Endothelial cell of umbilical vein (primary cell): ENCODE measurements around the gene HBEGF. TPM values are rescaled to one million over a fixed set of nuclear protein-coding genes. Genes with fewer than 3 reads are reported as not detected.

ENCODE experiments used
- Bru-seq: library from RNA; stranded (reverse); fragments of 400-500 nt; gene quantifications from one replicate; lab custom pipeline; 2021; lab: Mats Ljungman, UMichigan
- BruChase-seq, 2 experiments: library from RNA; stranded (reverse); fragments of 400-500 nt; gene quantifications; one replicate each; lab custom pipeline; 2021; lab: Mats Ljungman, UMichigan
- BruUV-seq: library from RNA; stranded (reverse); fragments of 400-500 nt; replicated peaks from 2 replicates; lab custom pipeline; 2021; lab: Mats Ljungman, UMichigan
- CTCF ChIA-PET: fragments of 300-600, 350-600 bp; sonication (Branson Sonifier 250); formaldehyde crosslinking; loops from one replicate; lab custom pipeline; 2021; ENCODE audit warnings: antibody characterized with exemption, inconsistent platforms; lab: Charles Lee
- POLR2A ChIA-PET: fragments of 300-600, 350-600 bp; sonication (Branson Sonifier 250); formaldehyde crosslinking; loops from one replicate; lab custom pipeline; 2021; ENCODE audit warnings: antibody characterized with exemption, inconsistent platforms; lab: Charles Lee
- DNase-seq: peaks from one replicate; pipeline ENCODE4 v3.0.0-alpha.2; 2011; ENCODE audit warnings: low read depth, low spot score
- FAIRE-seq: peaks from 2 replicates; lab custom pipeline; 2011; peaks lifted over from hg19 to GRCh38; lab: Jason Lieb, UNC
- H2AFZ ChIP-seq: 2 replicates; pipeline ENCODE4 v1.6.0; 2012; ENCODE audit warnings: low read depth, low read length, control low read depth, inconsistent platforms
- H3K27ac ChIP-seq: 2 replicates; pipeline ENCODE4 v1.5.1; 2011; ENCODE audit warnings: low read depth, mild to moderate bottlenecking, control low read depth, low read length, moderate library complexity; ENCODE audit not compliant: insufficient read depth
- H3K27me3 ChIP-seq, 2 experiments: 2 replicates each; pipeline versions ENCODE4 v1.6.0 to v1.6.1; 2011; ENCODE audit warnings: low read length in 2 of 2, mixed read lengths in 1 of 2; ENCODE audit not compliant: control insufficient read depth in 2 of 2, insufficient read depth in 2 of 2
- H3K36me3 ChIP-seq, 2 experiments: 2 replicates in 1 of 2; 3 replicates in 1 of 2; pipeline ENCODE4 v1.5.1; 2011; ENCODE audit warnings: low read length in 2 of 2, mild to moderate bottlenecking in 1 of 2, moderate library complexity in 1 of 2; ENCODE audit not compliant: control insufficient read depth in 2 of 2, insufficient read depth in 2 of 2; ENCODE audit errors: extremely low read depth in 1 of 2
- H3K4me1 ChIP-seq: 3 replicates; pipeline ENCODE4 v1.5.1; 2011; ENCODE audit warnings: mild to moderate bottlenecking, low read length; ENCODE audit not compliant: control insufficient read depth, insufficient read depth; ENCODE audit errors: extremely low read depth
- H3K4me2 ChIP-seq: 2 replicates; pipeline ENCODE4 v1.6.1; 2011; ENCODE audit warnings: low read length, control low read depth, mixed read lengths; ENCODE audit not compliant: insufficient read depth
- H3K4me3 ChIP-seq, 3 experiments: fragments of 200-600 bp in 1 of 3; sonication (generic), shearing (Covaris generic) in 1 of 3; replicated peaks in 1 of 3; 2 replicates each; pipeline ENCODE4 v1.5.1; 2011 to 2016; ENCODE audit warnings: control low read depth in 3 of 3, low read length in 3 of 3, mild to moderate bottlenecking in 2 of 3, inconsistent platforms in 1 of 3, low read depth in 1 of 3, moderate library complexity in 1 of 3; ENCODE audit not compliant: insufficient read depth in 1 of 3
- H3K79me2 ChIP-seq: 2 replicates; pipeline ENCODE4 v1.6.0; 2012; ENCODE audit warnings: low read length, inconsistent platforms; ENCODE audit not compliant: control insufficient read depth, insufficient read depth
- H3K9ac ChIP-seq: replicated peaks from 2 replicates; pipeline ENCODE3; 2011; ENCODE audit warnings: low read length, control low read depth; ENCODE audit not compliant: insufficient read depth; ENCODE audit errors: extremely low read depth
- H3K9me1 ChIP-seq: replicated peaks from 3 replicates; pipeline ENCODE4 v1.6.0; 2011; ENCODE audit warnings: mild to moderate bottlenecking, low read length; ENCODE audit not compliant: control insufficient read depth, insufficient read depth; ENCODE audit errors: extremely low read depth
- H3K9me3 ChIP-seq: replicated peaks from 2 replicates; pipeline ENCODE4 v1.5.1; 2012; ENCODE audit warnings: low read length, inconsistent platforms; ENCODE audit not compliant: control insufficient read depth, insufficient read depth
- H4K20me1 ChIP-seq: replicated peaks from 2 replicates; pipeline ENCODE3; 2011; ENCODE audit warnings: mild to moderate bottlenecking, low read length; ENCODE audit not compliant: control insufficient read depth, insufficient read depth; ENCODE audit errors: extremely low read depth
- EZH2 ChIP-seq: IDR thresholded peaks from 2 replicates; pipeline ENCODE4 v1.6.1; 2012; ENCODE audit warnings: borderline replicate concordance, low read depth, mild to moderate bottlenecking, moderate library complexity, low read length, inconsistent platforms; ENCODE audit not compliant: severe bottlenecking
- FOS ChIP-seq: IDR thresholded peaks from 2 replicates; pipeline ENCODE4 v1.6.1; 2011; ENCODE audit warnings: mild to moderate bottlenecking, low read length, moderate library complexity, borderline replicate concordance; ENCODE audit not compliant: insufficient read depth
- GATA2 ChIP-seq: IDR thresholded peaks from 2 replicates; pipeline ENCODE4 v1.7.0; 2011; ENCODE audit warnings: low read depth, mild to moderate bottlenecking, moderate library complexity, mixed read lengths, low read length; ENCODE audit not compliant: insufficient read length, insufficient read depth
- JUN ChIP-seq: IDR thresholded peaks from 2 replicates; pipeline ENCODE4 v1.6.1; 2011; ENCODE audit warnings: borderline replicate concordance, low read depth; ENCODE audit not compliant: insufficient read length, insufficient read depth
- MYC ChIP-seq: IDR thresholded peaks from one replicate; pipeline ENCODE4 v1.6.1; 2011; ENCODE audit warnings: mild to moderate bottlenecking, low read depth, low read length
- POLR2A ChIP-seq: IDR thresholded peaks from 2 replicates; pipeline ENCODE4 v1.6.1; 2012; ENCODE audit warnings: low read depth, mild to moderate bottlenecking, control low read depth, low read length
- POLR2AphosphoS5 ChIP-seq: IDR thresholded peaks from 2 replicates; pipeline ENCODE4 v1.6.1; 2012; ENCODE audit warnings: low read depth, mild to moderate bottlenecking, control low read depth, low read length, moderate library complexity; ENCODE audit not compliant: insufficient read depth
- dilution Hi-C: fragments of 300-500 bp; cut with MboI; formaldehyde crosslinking; loops from one replicate; pipeline ENCODE4 v1.15.0; 2019; ENCODE audit warnings: low sequenced_read_pairs; ENCODE audit not compliant: extremely low pct_ligation_motif_present
- intact Hi-C: fragments of 100-400 bp; cut with micrococcal nuclease; formaldehyde crosslinking; loops from one replicate; pipeline ENCODE4 v1.10.0; 2022
- long read RNA-seq: library from polyadenylated mRNA; stranded (forward); transcript quantifications from one replicate; pipeline ENCODE4 v2.0.0, GENCODE V29; 2021
- polyA minus RNA-seq, 3 experiments: library from RNA; depleted of rRNA, polyadenylated mRNA; stranded (reverse); fragments of >200 nt; gene quantifications; 1 replicate in 1 of 3; 2 replicates in 2 of 3; pipeline ENCODE4 v1.2.3, GENCODE V29; 2011
- polyA plus RNA-seq, 4 experiments: library from polyadenylated mRNA; depleted of rRNA in 3 of 4; stranded (reverse) in 3 of 4; unstranded in 1 of 4; fragments of >200 nt; gene quantifications; 2 replicates each; pipeline versions ENCODE4 v1.2.1 to v1.2.3, GENCODE V29; 2011 to 2012; ENCODE audit warnings: missing spikeins in 1 of 4
- total RNA-seq: library from RNA; stranded (reverse); gene quantifications from 2 replicates; pipeline ENCODE4 v1.2.3, GENCODE V29; 2021
- TF ChIP-seq, protein P1 (sequence below), 2 donors: IDR thresholded peaks; 1 replicate in 1 of 2; 2 replicates in 1 of 2; pipeline ENCODE4 v1.5.1; 2011; ENCODE audit warnings: low read length in 2 of 2, mild to moderate bottlenecking in 2 of 2, moderate library complexity in 2 of 2, control low read depth in 1 of 2, inconsistent platforms in 1 of 2, low read depth in 1 of 2; ENCODE audit not compliant: insufficient read depth in 1 of 2; ENCODE audit errors: extremely low read depth in 1 of 2
- TF ChIP-seq, protein P2 (sequence below): IDR thresholded peaks from 2 replicates; pipeline ENCODE4 v1.6.1; 2011; ENCODE audit not compliant: insufficient read depth, insufficient read length

The HBEGF gene, protein sequence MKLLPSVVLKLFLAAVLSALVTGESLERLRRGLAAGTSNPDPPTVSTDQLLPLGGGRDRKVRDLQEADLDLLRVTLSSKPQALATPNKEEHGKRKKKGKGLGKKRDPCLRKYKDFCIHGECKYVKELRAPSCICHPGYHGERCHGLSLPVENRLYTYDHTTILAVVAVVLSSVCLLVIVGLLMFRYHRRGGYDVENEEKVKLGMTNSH
- total RNA-seq, result 33.2 and 35.3 TPM in 2 replicates
- polyA plus RNA-seq, result 62.9 and 79.8 TPM in 2 replicates
- 79.4 and 88.5 TPM in 2 replicates for polyA plus RNA-seq (2011; cell fraction: cytosol; rRNA removed)
- 126 and 162 TPM in 2 replicates for polyA plus RNA-seq (2011; cell fraction: nucleus; rRNA removed)
- 38.6 and 57.3 TPM in 2 replicates for polyA plus RNA-seq (2012)
- 33.7 and 35.1 TPM in 2 replicates for polyA minus RNA-seq
- 1.2 TPM for polyA minus RNA-seq (2011; cell fraction: cytosol; rRNA and poly(A)+ RNA removed)
- polyA minus RNA-seq (2011; cell fraction: nucleus; rRNA and poly(A)+ RNA removed), result 54.6 and 68.6 TPM in 2 replicates
- percentile 88 among the genes with signal in this experiment for Bru-seq, nascent RNA
- BruChase-seq, experiment 1, labeled RNA remaining after a 6-hour chase, result percentile 78 among the genes with signal in this experiment
- BruChase-seq, experiment 2, labeled RNA remaining after a 2-hour chase, result percentile 88 among the genes with signal in this experiment
- long read RNA-seq, transcript HBEGF-201 (6 exons, 2,386 nt), result minor isoform, 48 of 137 reads
- long read RNA-seq, transcript HBEGF-202 (2 exons, 1,230 nt), result major isoform, 67 of 137 reads
- long read RNA-seq, partial matches to known transcripts, result 22 of 137 reads
- long read RNA-seq, other reads (novel, unspliced or antisense), result 0 of 137 reads

DNA sequence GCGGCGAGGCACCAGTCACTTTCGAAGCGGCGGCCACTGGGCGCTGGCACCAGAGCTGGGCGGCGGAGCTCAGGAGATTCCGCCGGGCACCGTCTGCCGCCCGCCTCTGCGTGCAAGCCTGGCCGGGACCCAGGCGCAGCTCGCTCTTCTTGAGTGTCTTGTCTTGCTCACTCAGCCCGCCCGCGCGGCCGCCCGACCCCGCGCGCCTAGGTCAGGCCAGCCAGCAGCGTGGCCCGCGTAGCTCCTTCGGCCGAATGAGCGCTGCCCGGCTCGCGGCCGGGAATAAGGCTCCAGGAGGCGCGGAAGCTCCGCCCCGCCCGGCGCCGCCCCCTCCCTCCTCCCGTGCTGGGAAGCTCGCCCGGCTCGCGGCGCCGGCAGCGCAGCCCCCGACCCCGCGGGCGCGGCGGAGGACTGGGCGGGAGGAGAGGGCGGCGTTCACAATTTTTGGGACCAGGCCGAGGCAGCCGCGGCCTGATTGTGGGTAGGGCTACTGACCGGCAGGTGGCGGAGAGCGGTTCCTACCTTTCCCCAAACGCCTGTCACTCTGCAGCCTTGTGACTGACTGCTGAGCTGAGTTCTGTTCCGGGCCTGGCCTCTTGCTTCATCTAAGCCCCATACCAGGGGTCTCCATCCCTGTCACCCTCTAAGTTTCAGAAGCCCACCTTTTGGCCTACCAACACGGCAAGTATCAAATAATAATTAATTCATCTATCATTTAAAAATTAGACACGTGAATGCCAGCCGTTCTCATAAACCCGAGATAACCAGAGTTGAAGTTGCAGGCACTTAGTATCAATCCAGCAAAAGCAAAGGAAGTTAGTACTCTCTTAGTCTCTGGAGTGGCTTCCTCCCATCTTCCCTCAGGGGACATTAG is at the start of gene HBEGF:
Gene HBEGF (minus strand): TSS at position 256 of the 874 bp plus-strand sequence. CDS start 275 bp downstream, outside the sequence.
- TF ChIP-seq GATA2 (no peak), MYC (no peak), POLR2AphosphoS5 (peak; percentile 99), POLR2A (peak; percentile 98), FOS (no peak), JUN (no peak), EZH2 (no peak)
- TF ChIP-seq, protein P1, sequence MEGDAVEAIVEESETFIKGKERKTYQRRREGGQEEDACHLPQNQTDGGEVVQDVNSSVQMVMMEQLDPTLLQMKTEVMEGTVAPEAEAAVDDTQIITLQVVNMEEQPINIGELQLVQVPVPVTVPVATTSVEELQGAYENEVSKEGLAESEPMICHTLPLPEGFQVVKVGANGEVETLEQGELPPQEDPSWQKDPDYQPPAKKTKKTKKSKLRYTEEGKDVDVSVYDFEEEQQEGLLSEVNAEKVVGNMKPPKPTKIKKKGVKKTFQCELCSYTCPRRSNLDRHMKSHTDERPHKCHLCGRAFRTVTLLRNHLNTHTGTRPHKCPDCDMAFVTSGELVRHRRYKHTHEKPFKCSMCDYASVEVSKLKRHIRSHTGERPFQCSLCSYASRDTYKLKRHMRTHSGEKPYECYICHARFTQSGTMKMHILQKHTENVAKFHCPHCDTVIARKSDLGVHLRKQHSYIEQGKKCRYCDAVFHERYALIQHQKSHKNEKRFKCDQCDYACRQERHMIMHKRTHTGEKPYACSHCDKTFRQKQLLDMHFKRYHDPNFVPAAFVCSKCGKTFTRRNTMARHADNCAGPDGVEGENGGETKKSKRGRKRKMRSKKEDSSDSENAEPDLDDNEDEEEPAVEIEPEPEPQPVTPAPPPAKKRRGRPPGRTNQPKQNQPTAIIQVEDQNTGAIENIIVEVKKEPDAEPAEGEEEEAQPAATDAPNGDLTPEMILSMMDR (IDR thresholded peaks at IDR 0.05; ENCODE audit: extremely low read depth in 1 of 2, insufficient read depth in 1 of 2, low read depth in 1 of 2, low read length in 2 of 2), result peak; percentile 21 to 41
- TF ChIP-seq, protein P2, sequence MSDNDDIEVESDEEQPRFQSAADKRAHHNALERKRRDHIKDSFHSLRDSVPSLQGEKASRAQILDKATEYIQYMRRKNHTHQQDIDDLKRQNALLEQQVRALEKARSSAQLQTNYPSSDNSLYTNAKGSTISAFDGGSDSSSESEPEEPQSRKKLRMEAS, result no peak
- peak; percentile 83 for FAIRE-seq
- CTCF ChIA-PET, result interaction anchor here (0.8 to 16.7 kb wide), 42 partner anchors 8 to 559 kb away, joined by 3 to 1214 read pairs (median 5); partner anchors contain the start of gene PFDN1
- H3K36me3 ChIP-seq, result peaks cover 3 to 6% of the 10 kb centered on the region in 2 experiments
- peaks cover 45% of the 10 kb centered on the region for H3K79me2 ChIP-seq
- H3K9me3 ChIP-seq, result no peaks in the 10 kb centered on the region
- H3K4me2 ChIP-seq, result peak within 1 kb of the TSS; percentile 92
- H3K9ac ChIP-seq, result peak within 1 kb of the TSS; percentile 85
- no peaks in the 10 kb centered on the region for H3K9me1 ChIP-seq
- intact Hi-C loops (loop anchor here (1.0 kb wide), 6 partner anchors 23 to 102 kb away; partner anchors contain the start of gene PFDN1), dilution Hi-C loops (no loop called here)
- H3K4me1 ChIP-seq, result peaks cover 54% of the 10 kb centered on the region
- peak within 1 kb of the TSS; percentile 85 for H2AFZ ChIP-seq
- peak; percentile 84 for DNase-seq
- H3K27me3 ChIP-seq, result no peaks in the 10 kb centered on the region
- H4K20me1 ChIP-seq, result no peaks in the 10 kb centered on the region
- BruUV-seq, result TSS peak; percentile 3
- peak within 1 kb of the TSS; percentile 81 for H3K27ac ChIP-seq
- POLR2A ChIA-PET, result interaction anchor here (0.6 to 3.5 kb wide), 27 partner anchors 8 to 301 kb away, joined by 3 to 112 read pairs (median 6); partner anchors contain the start of genes ANKHD1, IK, NDUFA2 and PFDN1
- H3K4me3 ChIP-seq, result peak within 1 kb of the TSS; percentile 72 to 86 (median 81)
